GM04503 (cell line): Measurements from ENCODE around the gene GPATCH1.
"Not testable (repeated sequence)": the region's sequence is repeated elsewhere in the genome, so short reads cannot be mapped to it uniquely, and the experiment has no call there.

Experiments
- DNase-seq: peaks from one replicate; pipeline ENCODE4 v3.0.0-alpha.2; 2012; ENCODE audit warnings: low read depth

Gene GPATCH1

GRCh38 chr19:33158365-33158764 is 77.4 kb downstream of the GPATCH1 start:
- DNase-seq = no peak

DNA sequence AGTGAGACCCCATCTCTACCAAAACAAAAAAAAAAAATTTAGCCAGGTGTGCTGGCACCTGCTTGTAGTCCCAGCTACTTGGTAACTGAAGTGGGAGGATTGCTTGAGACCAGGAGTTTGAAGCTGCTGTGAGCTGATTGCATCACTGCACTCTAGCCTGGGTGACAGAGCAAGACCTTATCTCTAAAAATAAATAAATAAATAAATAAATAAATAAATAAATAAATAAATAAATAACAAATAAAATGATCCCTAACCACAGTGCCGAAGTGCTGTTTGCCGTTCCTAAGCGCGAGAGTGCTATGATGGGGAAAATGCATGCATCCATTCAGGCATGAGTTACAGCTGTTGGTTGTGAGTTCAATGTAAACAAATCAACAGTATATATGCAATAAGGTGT is 78.2 kb downstream of the GPATCH1 start:
- no peak for DNase-seq

GRCh38 chr19:33159893-33160292 is 78.9 kb downstream of the GPATCH1 start:
- no peak for DNase-seq

GRCh38 chr19:33161201-33161600 is 80.2 kb downstream of the GPATCH1 start:
- no peak for DNase-seq

DNA sequence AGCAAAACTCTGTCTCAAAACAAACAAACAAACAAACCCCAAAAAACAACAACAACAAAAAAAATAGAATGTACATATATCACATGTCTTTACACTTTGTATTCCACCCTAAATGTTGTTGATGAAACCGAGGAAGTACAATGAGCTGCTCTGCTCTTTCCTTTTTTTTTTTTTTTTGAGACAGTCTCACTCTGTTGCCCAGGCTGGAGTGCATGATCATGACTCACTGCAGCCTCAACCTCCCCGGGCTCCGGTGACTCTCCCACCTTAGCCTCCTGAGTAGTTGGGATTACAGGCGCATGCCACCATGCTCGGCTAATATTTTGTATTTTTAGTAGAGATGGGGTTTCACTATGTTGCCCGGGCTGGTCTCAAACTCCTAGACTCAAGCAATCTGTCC is 82.5 kb downstream of the GPATCH1 start:
- no peak for DNase-seq

DNA sequence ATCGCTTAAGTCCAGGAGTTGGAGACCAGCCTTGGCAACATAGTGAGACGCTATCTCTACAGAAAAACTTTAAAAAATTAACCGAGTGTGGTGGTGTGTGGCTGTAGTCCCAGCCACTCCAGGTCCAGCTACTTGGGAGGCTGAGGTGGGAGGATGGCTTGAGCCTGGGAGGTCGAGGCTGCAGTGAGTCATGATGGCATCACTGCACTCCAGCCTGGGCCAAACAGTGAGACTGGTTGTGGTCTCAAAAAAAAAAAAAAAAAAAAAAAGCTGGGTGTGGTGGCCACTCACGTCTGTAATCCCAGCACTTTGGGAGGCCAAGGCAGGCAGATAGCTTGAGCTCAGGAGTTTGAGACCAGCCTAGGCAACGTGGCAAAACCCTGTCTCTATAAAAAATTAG is 85.1 kb downstream of the GPATCH1 start:
- DNase-seq = not testable (repeated sequence)

- DNase-seq = no peak
Measured at GRCh38 chr19:33167438-33167837, 86.5 kb downstream of the GPATCH1 start.

- no peak for DNase-seq
Measured at GRCh38 chr19:33168528-33168927, 87.5 kb downstream of the GPATCH1 start.

- no peak for DNase-seq
Measured at GRCh38 chr19:33171222-33171795, 90.3 kb downstream of the GPATCH1 start.

- DNase-seq = no peak
Measured at GRCh38 chr19:33171916-33172359, 91.0 kb downstream of the GPATCH1 start.

GRCh38 chr19:33174186-33174585 is 93.2 kb downstream of the GPATCH1 start:
- no peak for DNase-seq

DNA sequence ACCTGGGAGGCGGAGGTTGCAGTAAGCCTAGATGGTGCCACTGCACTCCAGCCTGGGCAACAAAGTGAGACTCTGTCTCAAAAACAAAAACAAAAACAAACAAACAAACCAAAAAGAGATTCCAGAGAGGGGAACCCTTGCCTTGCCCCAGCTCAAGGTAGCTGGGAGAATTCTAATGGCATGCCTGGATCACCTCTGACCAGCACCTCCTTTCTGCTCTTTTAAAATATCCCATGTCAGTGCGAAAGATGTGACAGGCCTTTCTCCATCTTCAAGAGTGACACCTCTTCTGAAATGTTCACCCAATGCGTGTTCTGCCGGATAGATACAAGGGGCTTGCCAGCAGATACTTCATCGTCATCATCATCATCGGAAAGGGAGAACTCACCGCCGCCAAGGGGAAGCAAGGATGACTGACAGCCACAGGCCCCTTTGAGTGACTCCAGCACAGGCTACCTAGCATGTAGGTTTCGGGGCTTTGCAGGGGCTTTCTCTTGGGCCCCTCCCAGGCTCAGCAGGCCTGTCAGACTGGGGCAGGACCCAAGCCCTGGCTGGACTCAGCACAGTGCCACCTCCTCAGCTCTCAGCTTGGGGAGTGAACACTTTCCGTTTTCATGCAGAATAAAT is 94.3 kb downstream of the GPATCH1 start:
- no peak for DNase-seq

- peak; percentile 16 for DNase-seq
Measured at GRCh38 chr19:33175886-33176669, 95.1 kb downstream of the GPATCH1 start.

DNA sequence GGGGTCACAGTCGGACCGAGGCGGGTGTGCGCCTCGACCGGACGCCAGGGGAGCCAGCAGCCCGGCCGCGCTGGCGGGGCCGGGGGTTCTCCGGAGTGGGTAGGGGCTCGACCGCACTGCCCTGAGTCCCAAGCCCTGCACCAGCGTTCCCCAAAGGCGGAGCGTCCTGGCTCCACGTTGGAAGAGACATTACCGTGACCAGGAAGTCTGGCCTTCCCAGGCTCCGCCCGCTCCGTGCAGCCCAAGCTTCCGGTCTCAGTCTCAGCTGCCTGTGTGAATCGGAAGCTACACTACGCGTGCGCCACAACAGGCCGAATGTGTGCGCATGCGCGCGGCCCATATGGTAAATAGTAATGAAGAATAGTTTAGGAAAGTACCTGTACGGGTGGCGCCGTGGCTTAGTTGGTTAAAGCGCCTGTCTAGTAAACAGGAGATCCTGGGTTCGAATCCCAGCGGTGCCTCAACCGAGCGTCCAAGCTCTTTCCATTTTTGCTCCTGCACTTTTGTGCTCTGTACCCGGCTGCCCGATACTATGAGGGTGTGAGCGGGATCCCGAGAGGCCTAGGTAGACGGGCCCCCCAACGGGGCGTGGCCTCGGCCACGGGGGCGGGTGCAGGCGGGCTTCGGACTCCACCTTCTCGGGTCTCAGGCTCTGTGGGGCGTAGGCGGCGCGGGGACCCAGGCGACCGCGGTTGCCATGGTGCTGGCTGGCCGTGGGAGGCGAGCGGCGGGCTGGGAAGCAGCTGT is 95.9 kb downstream of the GPATCH1 start:
- DNase-seq = peak; percentile 95

DNA sequence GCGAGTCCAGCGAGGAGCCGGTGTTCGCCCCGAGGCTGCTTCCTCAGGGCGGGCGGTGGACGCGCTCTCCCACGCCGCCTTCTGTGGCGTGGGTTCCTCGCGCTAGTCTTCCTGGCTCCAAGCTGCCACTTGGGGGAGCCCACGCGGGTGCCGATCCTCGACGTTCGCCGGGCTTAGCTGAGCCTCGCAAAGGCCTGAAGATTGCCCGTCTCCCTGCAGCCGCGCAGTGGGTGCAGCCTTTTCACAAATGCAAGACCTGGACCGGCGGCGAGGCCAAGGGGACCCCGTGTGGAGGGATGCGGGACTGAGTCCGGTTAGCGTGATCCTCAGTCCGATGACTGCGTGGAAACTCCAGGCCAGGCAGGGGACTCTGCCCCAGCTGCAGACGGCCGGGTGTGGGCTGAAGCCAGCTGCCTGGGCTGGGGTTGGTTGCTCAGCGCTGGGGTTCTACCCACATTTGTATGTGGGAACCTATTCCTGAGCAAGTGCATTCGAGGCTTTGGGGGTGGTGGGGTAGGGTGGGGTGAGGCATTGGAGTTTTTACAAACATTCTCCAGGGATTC is 96.5 kb downstream of the GPATCH1 start:
- no peak for DNase-seq
